H1 (cell line): ENCODE measurements around the gene NKAIN2. TPM values are rescaled to one million over a fixed set of nuclear protein-coding genes. Genes with fewer than 3 reads are reported as not detected.

ENCODE experiments used
- CTCF ChIA-PET: fragments of 300-600 bp; sonication (Branson Sonifier 250); formaldehyde crosslinking; loops from one replicate; lab custom pipeline; 2021; ENCODE audit not compliant: partially characterized antibody; lab: Charles Lee
- POLR2A ChIA-PET: fragments of 300-600 bp; sonication (Branson Sonifier 250); formaldehyde crosslinking; loops from one replicate; lab custom pipeline; 2021; ENCODE audit warnings: inconsistent platforms; ENCODE audit not compliant: partially characterized antibody; lab: Charles Lee
- DNase-seq, 2 experiments: peaks; one replicate each; pipeline versions ENCODE4 v3.0.0 to v3.0.0-alpha.2; 2010 to 2022; ENCODE audit warnings: low spot score in 2 of 2, low read depth in 1 of 2, mixed read lengths in 1 of 2
- FAIRE-seq: peaks from 2 replicates; lab custom pipeline; 2011; peaks lifted over from hg19 to GRCh38; lab: Jason Lieb, UNC
- H2AFZ ChIP-seq: 2 replicates; pipeline ENCODE4 v1.8.1; 2012; ENCODE audit warnings: low read length, inconsistent platforms
- H2AK5ac ChIP-seq: 2 replicates; pipeline ENCODE4 v1.6.1; 2013; ENCODE audit warnings: low read depth, low read length
- H2BK120ac ChIP-seq: replicated peaks from 2 replicates; pipeline ENCODE3; 2013; ENCODE audit warnings: low read depth, low read length, inconsistent platforms
- H2BK12ac ChIP-seq: 2 replicates; pipeline ENCODE4 v1.6.1; 2013; ENCODE audit warnings: low read depth, low read length
- H2BK15ac ChIP-seq: 2 replicates; pipeline ENCODE4 v1.6.1; 2013; ENCODE audit warnings: low read length
- H2BK20ac ChIP-seq: 2 replicates; pipeline ENCODE4 v1.6.1; 2013; ENCODE audit warnings: low read length
- H2BK5ac ChIP-seq: 2 replicates; pipeline ENCODE4 v1.6.1; 2013; ENCODE audit warnings: low read depth, low read length
- H3K14ac ChIP-seq: 2 replicates; pipeline ENCODE4 v1.6.1; 2013; ENCODE audit warnings: inconsistent platforms; ENCODE audit not compliant: insufficient read length
- H3K18ac ChIP-seq: 2 replicates; pipeline ENCODE4 v1.6.1; 2013; ENCODE audit warnings: low read length; ENCODE audit errors: extremely low read depth
- H3K23ac ChIP-seq: 2 replicates; pipeline ENCODE4 v1.6.1; 2013; ENCODE audit warnings: inconsistent platforms; ENCODE audit not compliant: insufficient read length
- H3K23me2 ChIP-seq: 2 replicates; pipeline ENCODE4 v1.6.1; 2013; ENCODE audit warnings: low read depth, low read length
- H3K27ac ChIP-seq: 2 replicates; pipeline ENCODE4 v1.6.1; 2011; ENCODE audit warnings: low read depth, low read length, inconsistent platforms
- H3K27me3 ChIP-seq, 4 experiments: replicated peaks in 1 of 4; 1 replicate in 1 of 4; 2 replicates in 3 of 4; pipeline versions ENCODE4 v1.6.1 to v1.8.1; 2011 to 2013; ENCODE audit warnings: low read length in 3 of 4, mild to moderate bottlenecking in 3 of 4, inconsistent platforms in 2 of 4, mixed read lengths in 2 of 4, moderate library complexity in 1 of 4; ENCODE audit not compliant: control insufficient read depth in 3 of 4, insufficient read depth in 3 of 4; ENCODE audit errors: extremely low read depth in 1 of 4
- H3K36me3 ChIP-seq, 4 experiments: 2 replicates each; pipeline versions ENCODE4 v1.6.1 to v1.8.1; 2011 to 2013; ENCODE audit warnings: mild to moderate bottlenecking in 4 of 4, low read length in 3 of 4, moderate library complexity in 2 of 4, control low read depth in 1 of 4, inconsistent platforms in 1 of 4; ENCODE audit not compliant: insufficient read depth in 4 of 4, control insufficient read depth in 2 of 4
- H3K4ac ChIP-seq: replicated peaks from 2 replicates; pipeline ENCODE3; 2013; ENCODE audit warnings: low read length, low read depth, mixed read lengths, inconsistent platforms; ENCODE audit not compliant: insufficient read length
- H3K4me1 ChIP-seq, 4 experiments: replicated peaks in 1 of 4; 1 replicate in 1 of 4; 2 replicates in 3 of 4; pipeline versions ENCODE4 v1.6.1 to v1.8.1; 2011 to 2013; ENCODE audit warnings: low read length in 3 of 4, inconsistent platforms in 2 of 4, mixed read lengths in 1 of 4; ENCODE audit not compliant: insufficient read depth in 4 of 4, control insufficient read depth in 3 of 4
- H3K4me2 ChIP-seq, 2 experiments: 2 replicates each; pipeline versions ENCODE4 v1.6.1 to v1.8.1; 2011 to 2013; ENCODE audit warnings: low read depth in 2 of 2, low read length in 2 of 2, control low read depth in 1 of 2, inconsistent platforms in 1 of 2, mild to moderate bottlenecking in 1 of 2; ENCODE audit not compliant: insufficient read depth in 1 of 2
- H3K4me3 ChIP-seq, 4 experiments: fragments of 200-600, 300-600 bp in 1 of 4; sonication (generic), shearing (Covaris generic), sonication (Bioruptor Twin) in 1 of 4; 2 replicates each; pipeline versions ENCODE4 v1.5.1 to v1.8.1; 2011 to 2016; ENCODE audit warnings: low read length in 4 of 4, low read depth in 3 of 4, control low read depth in 2 of 4, inconsistent platforms in 2 of 4, mild to moderate bottlenecking in 2 of 4, mixed read lengths in 1 of 4, moderate library complexity in 1 of 4; ENCODE audit not compliant: insufficient read depth in 2 of 4; ENCODE audit errors: extremely low read depth in 1 of 4
- H3K56ac ChIP-seq: replicated peaks from 2 replicates; pipeline ENCODE3; 2013; ENCODE audit warnings: low read depth, mild to moderate bottlenecking, mixed read lengths, low read length, inconsistent platforms; ENCODE audit not compliant: insufficient read length
- H3K79me1 ChIP-seq: 2 replicates; pipeline ENCODE4 v1.6.1; 2013; ENCODE audit warnings: low read depth, low read length, control low read depth
- H3K79me2 ChIP-seq, 2 experiments: 2 replicates each; pipeline versions ENCODE4 v1.6.1 to v1.8.1; 2012 to 2013; ENCODE audit warnings: low read length in 2 of 2, mild to moderate bottlenecking in 2 of 2, inconsistent platforms in 1 of 2; ENCODE audit not compliant: insufficient read depth in 2 of 2, control insufficient read depth in 1 of 2
- H3K9ac ChIP-seq, 4 experiments: replicated peaks in 1 of 4; 1 replicate in 1 of 4; 2 replicates in 3 of 4; pipeline versions ENCODE4 v1.6.1 to v1.8.1; 2011 to 2013; ENCODE audit warnings: low read depth in 3 of 4, low read length in 3 of 4, control low read depth in 2 of 4, mild to moderate bottlenecking in 2 of 4, moderate library complexity in 2 of 4, inconsistent platforms in 1 of 4; ENCODE audit errors: extremely low read depth in 1 of 4
- H3K9me3 ChIP-seq, 2 experiments: 2 replicates each; pipeline versions ENCODE4 v1.6.1 to v1.8.1; 2012 to 2013; ENCODE audit warnings: mild to moderate bottlenecking in 2 of 2, moderate library complexity in 2 of 2, control low read depth in 1 of 2, inconsistent platforms in 1 of 2, low read depth in 1 of 2, low read length in 1 of 2, mixed read lengths in 1 of 2; ENCODE audit not compliant: insufficient read depth in 2 of 2
- H4K20me1 ChIP-seq, 2 experiments: replicated peaks in 1 of 2; 2 replicates each; pipeline versions ENCODE3 to v1.8.1; 2011 to 2013; ENCODE audit warnings: inconsistent platforms in 2 of 2, low read length in 2 of 2, mild to moderate bottlenecking in 1 of 2; ENCODE audit not compliant: insufficient read depth in 2 of 2, control insufficient read depth in 1 of 2
- H4K5ac ChIP-seq: 2 replicates; pipeline ENCODE4 v1.6.1; 2013; ENCODE audit warnings: low read length, low read depth, mixed read lengths, inconsistent platforms; ENCODE audit not compliant: insufficient read length
- H4K8ac ChIP-seq: 2 replicates; pipeline ENCODE4 v1.8.0; 2013; ENCODE audit warnings: mild to moderate bottlenecking, moderate library complexity, low read length, inconsistent platforms; ENCODE audit not compliant: insufficient read depth; ENCODE audit errors: extremely low read depth
- H4K91ac ChIP-seq: replicated peaks from 2 replicates; pipeline ENCODE3; 2013; ENCODE audit warnings: low read length, mixed read lengths, inconsistent platforms; ENCODE audit not compliant: insufficient read length
- ASH2L ChIP-seq: fragments of 200-600, 300-600 bp; sonication (generic); IDR thresholded peaks from one replicate; pipeline ENCODE4 v1.7.1; 2017; ENCODE audit warnings: low read length
- CREB1 ChIP-seq: IDR thresholded peaks from 2 replicates; pipeline ENCODE4 v1.6.1; 2012; ENCODE audit warnings: inconsistent platforms
- GTF2F1 ChIP-seq: IDR thresholded peaks from 2 replicates; pipeline ENCODE4 v1.6.1; 2012; ENCODE audit warnings: low read depth, low read length, improper control_type of control experiment, borderline replicate concordance
- HDAC6 ChIP-seq: IDR thresholded peaks from one replicate; pipeline ENCODE4 v1.7.1; 2012; ENCODE audit warnings: low read depth, mild to moderate bottlenecking, inconsistent platforms, low read length, moderate library complexity
- POLR2A ChIP-seq, 2 experiments: IDR thresholded peaks; 1 replicate in 1 of 2; 2 replicates in 1 of 2; pipeline ENCODE4 v1.6.1; 2011; ENCODE audit warnings: low read depth in 2 of 2, low read length in 2 of 2, mild to moderate bottlenecking in 2 of 2; ENCODE audit errors: control extremely low read depth in 1 of 2
- POLR2AphosphoS5 ChIP-seq: IDR thresholded peaks from 2 replicates; pipeline ENCODE4 v1.6.1; 2011; ENCODE audit warnings: low read depth, low read length
- RAD21 ChIP-seq, 2 experiments: IDR thresholded peaks in 1 of 2; conservative IDR thresholded peaks in 1 of 2; 2 replicates each; pipeline ENCODE4 v1.6.1; 2011; ENCODE audit warnings: low read depth in 2 of 2, low read length in 2 of 2, improper control_type of control experiment in 1 of 2, inconsistent platforms in 1 of 2, mild to moderate bottlenecking in 1 of 2, moderate library complexity in 1 of 2
- SAP30 ChIP-seq: fragments of 300-600 bp; sonication (generic); IDR thresholded peaks from 2 replicates; pipeline ENCODE4 v1.7.1; 2012; ENCODE audit warnings: low read length, moderate library complexity, mild to moderate bottlenecking, inconsistent platforms; ENCODE audit not compliant: insufficient read depth, insufficient replicate concordance
- SRF ChIP-seq: IDR thresholded peaks from 2 replicates; pipeline ENCODE4 v1.6.1; 2011; ENCODE audit warnings: mild to moderate bottlenecking, low read depth, low read length, moderate library complexity
- TEAD4 ChIP-seq: IDR thresholded peaks from 2 replicates; pipeline ENCODE4 v1.6.1; 2012; ENCODE audit warnings: low read depth, low read length, inconsistent platforms, mixed read lengths
- WGBS, 2 experiments: shearing (Covaris generic) in 1 of 2; methylation state at CpG; one replicate each; pipeline versions ENCODE4 v1.1.6 to v1.1.7; 2013 to 2015; ENCODE audit warnings: low lambda C conversion rate in 2 of 2, mixed read lengths in 2 of 2, inconsistent platforms in 1 of 2, low coverage in 1 of 2, missing lambda C conversion rate in 1 of 2; ENCODE audit not compliant: insufficient replicate concordance in 2 of 2, insufficient coverage in 1 of 2, insufficient read length in 1 of 2; ENCODE audit errors: extremely low coverage in 1 of 2, missing lambda C conversion rate in 1 of 2; 5-methylcytosine and 5-hydroxymethylcytosine counted together
- polyA plus RNA-seq, 7 experiments: library from polyadenylated mRNA; depleted of rRNA in 3 of 7; stranded (reverse) in 5 of 7; unstranded in 2 of 7; fragments of >200 nt in 5 of 7; fragments of 200-250 nt in 2 of 7; gene quantifications; 1 replicate in 5 of 7; 2 replicates in 1 of 7; 4 replicates in 1 of 7; pipeline versions ENCODE4 v1.2.1 to v1.2.3, GENCODE V29; 2011 to 2013; ENCODE audit warnings: missing spikeins in 2 of 7, mixed read lengths in 2 of 7
- total RNA-seq: library from RNA; stranded (reverse); fragmentation: NEBNext Ultra II Directional; extraction: Animal tissue kit (Norgen Biotek cat#: 25700); gene quantifications from 2 replicates; pipeline ENCODE4 v1.2.1, GENCODE V29; 2021

Gene NKAIN2
- total and polyA plus RNA-seq, 2 of the 8 experiments (the other 6 are each of a cell fraction or from before 2014, with no cell fraction given) = 0.20 to 0.34 TPM

- H3K9ac ChIP-seq = no peak overlapping the region
- H3K23ac ChIP-seq = no peak overlapping the region
- H3K56ac ChIP-seq = no peak overlapping the region
- H2BK20ac ChIP-seq = no peak overlapping the region
- no peaks in the 10 kb centered on the region for H3K23me2 ChIP-seq
- no peak overlapping the region for H2BK12ac ChIP-seq
- H2AK5ac ChIP-seq = no peak overlapping the region
- H4K5ac ChIP-seq = no peak overlapping the region
- no peaks in the 10 kb centered on the region for H3K4me1 ChIP-seq
- no peak overlapping the region for H2BK5ac ChIP-seq
- TF ChIP-seq CREB1 (no peak), POLR2AphosphoS5 (no peak), RAD21 (IDR thresholded peaks at IDR 0.05 in 1 of 2, conservative IDR thresholded peaks at IDR 0.05 in 1 of 2; ENCODE audit: low read depth in 2 of 2, low read length in 2 of 2) (peak; percentile 13 to 33; a peak in 2 of 4 replicates), TEAD4 (no peak), GTF2F1 (no peak), HDAC6 (no peak), SAP30 (no peak), ASH2L (no peak), SRF (peak; percentile 83), POLR2A (IDR thresholded peaks at IDR 0.05; ENCODE audit: control extremely low read depth in 1 of 2, low read depth in 2 of 2, low read length in 2 of 2) (no peak)
- no peak for FAIRE-seq
- H3K27ac ChIP-seq = no peak overlapping the region
- H3K9me3 ChIP-seq = peaks cover 0 to 4% of the 10 kb centered on the region in 2 experiments; a peak in 1 of 4 replicates
- ChIA-PET CTCF (no interaction called here), POLR2A (no interaction called here)
- H3K79me1 ChIP-seq = no peaks in the 10 kb centered on the region
- H4K8ac ChIP-seq = no peak overlapping the region
- no peaks in the 10 kb centered on the region for H3K79me2 ChIP-seq
- H3K36me3 ChIP-seq = no peaks in the 10 kb centered on the region
- no peak for DNase-seq
- 87% methylated on average over 2 of the region's 2 CpGs; no CpG with 5 or more reads in 1 of the 2 experiments for WGBS, 2 experiments
- no peaks in the 10 kb centered on the region for H4K20me1 ChIP-seq
- H3K4me3 ChIP-seq = no peak overlapping the region
- no peak overlapping the region for H2BK120ac ChIP-seq
- no peak overlapping the region for H2AFZ ChIP-seq
- no peak overlapping the region for H2BK15ac ChIP-seq
- no peaks in the 10 kb centered on the region for H3K27me3 ChIP-seq
- H4K91ac ChIP-seq = no peak overlapping the region
- no peak overlapping the region for H3K4me2 ChIP-seq
- H3K14ac ChIP-seq = no peak overlapping the region
- no peak overlapping the region for H3K18ac ChIP-seq
- H3K4ac ChIP-seq = no peak overlapping the region
These were observed 393.5 kb downstream of the NKAIN2 start for GRCh38 chr6:124197148-124197547.
